ENCODE data around the gene MRPL40. TPM values are rescaled to one million over a fixed set of nuclear protein-coding genes. Genes with fewer than 3 reads are reported as not detected.

MRPL40 gene
- total RNA-seq, 1 experiment from 2014 or later: 65.2 TPM

DNA sequence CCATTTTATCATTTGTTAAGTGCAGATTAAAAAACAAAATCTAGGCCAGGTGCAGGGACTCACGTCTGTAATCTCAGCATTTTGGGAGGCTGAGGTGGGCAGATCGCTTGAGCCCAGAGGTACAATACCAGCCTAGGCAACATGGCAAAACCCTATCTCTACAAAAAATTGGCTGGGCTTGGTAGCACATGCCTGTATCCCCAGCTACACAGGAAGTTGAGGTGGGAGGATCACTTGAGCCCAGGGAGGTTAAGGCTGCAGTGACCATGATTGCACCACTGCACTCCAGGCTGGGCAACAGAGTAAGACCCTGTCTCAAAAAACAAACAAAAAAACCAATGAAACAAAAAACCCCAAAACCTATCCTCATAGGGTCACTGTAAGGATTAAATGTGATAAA, 33.7 kb upstream of the MRPL40 start:
- Histone ChIP-seq H3K4me1 (replicated peaks) (peaks cover 4% of the 10 kb centered on the region; the same call in 1 of the 2 replicates), H3K27me3 (replicated peaks) (no peaks in the 10 kb centered on the region), H3K27ac (no peak overlapping the region), H3K4me3 (no peak overlapping the region), H3K36me3 (peaks cover 55% of the 10 kb centered on the region), H3K9me3 (replicated peaks) (no peaks in the 10 kb centered on the region)
- DNase-seq (ENCODE audit: low read depth in 1 of 2, low spot score in 2 of 2): no peak

DNA sequence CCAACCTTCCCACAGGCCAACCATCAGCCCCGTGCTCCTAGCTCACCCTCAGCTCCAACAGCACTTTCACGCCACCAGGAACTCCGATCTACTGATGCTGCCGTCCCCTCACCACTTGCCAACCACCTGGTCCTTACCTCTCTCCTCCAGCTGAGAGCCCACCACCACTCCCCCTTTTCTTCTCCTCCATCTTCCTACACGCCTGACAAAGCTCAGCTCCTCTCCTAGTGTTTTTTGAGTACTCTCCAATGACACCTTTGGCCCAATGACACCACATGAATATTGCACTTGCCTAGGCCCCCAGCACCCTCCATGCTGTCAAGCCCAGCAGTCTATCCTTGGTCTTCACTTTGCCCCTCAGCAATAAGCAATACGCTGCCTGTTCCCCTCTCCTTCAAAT, 31.5 kb upstream of the MRPL40 start:
- DNase-seq (ENCODE audit: low read depth in 1 of 2, low spot score in 2 of 2): no peak
- Histone ChIP-seq H3K27me3 (replicated peaks) (no peaks in the 10 kb centered on the region), H3K36me3 (peaks cover 46% of the 10 kb centered on the region), H3K4me3 (no peak overlapping the region), H3K27ac (no peak overlapping the region), H3K4me1 (replicated peaks) (peaks cover 4% of the 10 kb centered on the region; the same call in 1 of the 2 replicates), H3K9me3 (replicated peaks) (no peaks in the 10 kb centered on the region)

DNA sequence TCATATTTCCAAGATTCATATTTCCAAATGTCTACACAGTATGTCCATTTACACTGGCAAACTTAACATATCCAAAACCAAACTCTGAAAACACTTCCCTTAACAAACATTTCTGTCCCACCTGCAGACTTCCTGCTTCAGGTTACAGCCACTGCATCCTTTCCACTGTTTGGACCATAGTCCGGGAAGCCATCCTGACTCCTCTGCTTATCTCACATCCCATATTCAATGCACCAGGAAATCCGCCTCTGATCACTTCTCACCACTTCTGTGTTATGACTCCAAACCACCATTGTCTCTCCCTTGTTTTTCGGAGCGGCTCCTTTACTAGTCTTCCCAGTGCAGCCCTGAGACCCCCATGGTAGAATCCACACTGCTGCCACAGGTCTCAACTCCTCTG, 30.9 kb upstream of the MRPL40 start:
- Histone ChIP-seq H3K4me3 (no peak overlapping the region), H3K27me3 (replicated peaks) (no peaks in the 10 kb centered on the region), H3K4me1 (replicated peaks) (peaks cover 4% of the 10 kb centered on the region; the same call in 1 of the 2 replicates), H3K9me3 (replicated peaks) (no peaks in the 10 kb centered on the region), H3K27ac (no peak overlapping the region), H3K36me3 (peaks cover 46% of the 10 kb centered on the region)
- DNase-seq (ENCODE audit: low read depth in 1 of 2, low spot score in 2 of 2): no peak

DNA sequence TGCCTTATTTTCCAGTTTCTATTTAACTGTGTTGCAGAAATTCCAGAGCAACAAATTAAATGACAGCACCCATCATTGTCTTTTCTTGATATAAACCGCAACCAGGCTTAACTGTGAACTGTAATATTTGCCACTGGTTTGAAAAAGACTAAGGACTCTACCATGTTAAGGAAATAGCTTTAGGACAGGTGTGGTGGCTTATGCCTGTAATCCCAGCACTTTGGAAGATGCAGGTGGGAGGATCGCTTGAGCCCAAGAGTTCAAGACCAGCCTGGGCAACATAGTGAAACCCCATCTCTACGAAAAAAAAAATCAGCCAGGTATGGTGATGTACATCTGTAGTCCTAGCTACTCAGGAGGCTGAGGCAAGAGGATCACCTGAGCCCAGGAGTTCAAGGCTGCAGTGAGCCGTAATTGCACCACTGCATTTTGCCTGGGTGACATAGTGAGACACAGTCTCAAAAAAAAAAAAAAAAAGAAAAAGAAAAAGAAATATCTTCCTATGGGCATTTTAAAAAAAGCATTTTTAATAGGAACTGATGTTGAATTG, 29.6 kb upstream of the MRPL40 start:
- Histone ChIP-seq H3K27me3 (replicated peaks) (no peaks in the 10 kb centered on the region), H3K27ac (no peak overlapping the region), H3K4me1 (replicated peaks) (peaks cover 4% of the 10 kb centered on the region; the same call in 1 of the 2 replicates), H3K4me3 (no peak overlapping the region), H3K36me3 (peaks cover 44% of the 10 kb centered on the region), H3K9me3 (replicated peaks) (no peaks in the 10 kb centered on the region)
- no peak for DNase-seq (ENCODE audit: low read depth in 1 of 2, low spot score in 2 of 2)

DNA sequence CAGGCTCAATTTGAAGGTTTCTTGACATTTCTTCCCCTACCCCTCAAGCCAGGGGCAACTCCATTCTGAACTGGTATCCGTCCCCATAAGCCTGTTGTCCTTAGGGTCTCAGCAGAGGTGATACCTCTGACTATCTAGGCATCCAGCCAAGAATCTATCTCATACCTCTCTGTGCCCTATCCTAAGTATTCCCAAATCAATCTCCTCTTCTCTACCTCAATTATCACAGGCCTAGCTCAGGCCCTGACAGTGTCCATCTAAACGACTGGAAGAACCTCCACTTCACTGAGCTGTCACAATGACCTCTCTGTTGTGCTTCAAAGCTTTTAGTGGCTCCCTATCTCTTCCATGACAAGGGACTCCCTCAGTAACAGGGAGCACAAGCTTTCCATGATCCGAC, 27.7 kb upstream of the MRPL40 start:
- no peak overlapping the region for H3K4me3 ChIP-seq
- H3K9me3 ChIP-seq (replicated peaks): no peaks in the 10 kb centered on the region
- H3K27me3 ChIP-seq (replicated peaks): no peaks in the 10 kb centered on the region
- H3K27ac ChIP-seq: no peak overlapping the region
- DNase-seq (ENCODE audit: low read depth in 1 of 2, low spot score in 2 of 2): no peak
- peaks cover 52% of the 10 kb centered on the region for H3K36me3 ChIP-seq
- peaks cover 4% of the 10 kb centered on the region; the same call in 1 of the 2 replicates for H3K4me1 ChIP-seq (replicated peaks)

DNA sequence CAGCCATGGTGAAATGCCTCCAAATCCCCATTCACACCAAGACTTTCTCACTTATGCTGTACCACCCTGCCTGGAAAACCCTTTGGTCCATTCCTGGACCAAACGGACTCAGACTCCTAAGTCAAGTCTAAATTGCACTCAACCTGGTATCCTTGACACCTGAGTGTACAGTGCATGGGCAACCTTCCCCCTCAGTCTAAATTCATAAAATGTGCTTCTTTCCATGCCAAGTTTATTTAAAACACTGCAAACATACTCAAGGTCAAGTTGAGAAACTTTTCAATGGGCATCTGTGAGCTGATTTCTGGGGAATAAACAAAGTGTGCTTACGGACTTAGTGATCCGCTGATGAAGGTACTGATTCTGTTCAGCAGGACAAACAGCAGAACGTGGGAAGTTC, 27.2 kb upstream of the MRPL40 start:
- Histone ChIP-seq H3K27ac (no peak overlapping the region), H3K36me3 (peaks cover 56% of the 10 kb centered on the region), H3K4me3 (no peak overlapping the region), H3K4me1 (replicated peaks) (peaks cover 4% of the 10 kb centered on the region; the same call in 1 of the 2 replicates), H3K9me3 (replicated peaks) (no peaks in the 10 kb centered on the region), H3K27me3 (replicated peaks) (no peaks in the 10 kb centered on the region)
- no peak for DNase-seq (ENCODE audit: low read depth in 1 of 2, low spot score in 2 of 2)

DNA sequence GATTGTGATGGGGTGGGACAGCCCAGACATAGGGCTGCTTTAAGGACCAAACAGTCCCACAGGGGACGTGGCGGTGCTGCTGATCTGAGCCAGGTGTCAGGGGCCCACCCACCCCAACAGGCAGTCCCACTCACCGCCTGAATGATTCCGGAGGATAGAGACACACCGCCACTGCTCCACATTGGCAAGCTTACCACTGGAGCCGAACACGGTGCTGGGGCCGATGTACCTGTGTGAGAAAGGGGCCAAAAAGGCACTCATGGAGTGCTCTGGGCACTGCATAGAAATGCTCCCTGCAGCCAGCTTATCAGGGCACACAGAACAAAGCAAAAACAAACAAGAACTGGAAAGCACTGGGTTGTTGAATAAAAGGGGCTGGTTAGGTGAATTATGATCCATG, 26.7 kb upstream of the MRPL40 start:
- no peak overlapping the region for H3K27ac ChIP-seq
- peaks cover 62% of the 10 kb centered on the region for H3K36me3 ChIP-seq
- H3K4me3 ChIP-seq: no peak overlapping the region
- DNase-seq (ENCODE audit: low read depth in 1 of 2, low spot score in 2 of 2): no peak
- no peaks in the 10 kb centered on the region for H3K9me3 ChIP-seq (replicated peaks)
- H3K27me3 ChIP-seq (replicated peaks): no peaks in the 10 kb centered on the region
- peaks cover 4% of the 10 kb centered on the region; the same call in 1 of the 2 replicates for H3K4me1 ChIP-seq (replicated peaks)

DNA sequence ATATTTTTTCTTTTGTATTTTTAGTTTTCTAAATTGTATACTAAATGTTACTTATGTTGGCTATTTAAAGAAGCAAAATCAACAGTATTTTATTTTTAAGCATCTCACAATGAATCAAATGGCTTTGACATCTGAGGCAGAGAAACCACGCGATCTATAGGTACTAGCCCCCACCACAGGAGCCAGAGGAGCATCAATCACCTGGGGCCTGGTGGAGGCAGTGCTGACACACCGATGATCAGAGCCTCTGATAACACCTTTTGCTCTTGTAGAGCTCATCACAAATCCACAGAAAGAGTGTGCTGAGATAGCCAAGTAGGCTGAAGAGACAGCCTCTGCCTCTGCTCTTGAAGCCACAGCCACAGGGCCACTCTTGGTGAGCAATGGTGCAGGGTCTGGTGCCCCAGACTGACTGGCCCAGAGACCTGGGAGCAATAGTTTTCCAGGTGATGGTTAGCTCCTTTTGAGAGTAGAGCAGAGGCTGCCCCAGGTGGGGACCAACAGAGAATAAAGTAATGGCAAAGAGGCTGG, 26.0 kb upstream of the MRPL40 start:
- peaks cover 62% of the 10 kb centered on the region for H3K36me3 ChIP-seq
- no peaks in the 10 kb centered on the region for H3K9me3 ChIP-seq (replicated peaks)
- H3K4me1 ChIP-seq (replicated peaks): peaks cover 4% of the 10 kb centered on the region; the same call in 1 of the 2 replicates
- no peak overlapping the region for H3K27ac ChIP-seq
- H3K27me3 ChIP-seq (replicated peaks): no peaks in the 10 kb centered on the region
- DNase-seq (ENCODE audit: low read depth in 1 of 2, low spot score in 2 of 2): no peak
- H3K4me3 ChIP-seq: no peak overlapping the region

DNA sequence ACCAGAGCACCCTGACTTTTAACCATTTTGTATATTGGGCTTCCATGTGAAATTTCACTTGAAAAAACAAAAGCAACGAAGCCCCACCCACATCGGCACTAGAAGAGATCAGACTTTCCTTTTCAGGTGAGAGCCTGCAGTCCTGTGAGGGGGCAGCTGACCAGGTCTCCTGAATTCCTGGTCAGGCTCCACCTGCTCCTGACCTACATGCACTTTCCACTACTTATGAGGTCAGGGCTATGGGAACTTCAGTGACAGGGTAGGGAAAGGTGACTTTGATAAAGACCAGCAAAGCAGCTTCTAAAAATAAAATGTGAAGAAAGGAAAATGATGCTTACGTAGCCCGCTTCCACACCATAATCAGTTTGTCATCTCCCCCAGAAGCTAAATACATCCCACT, 25.5 kb upstream of the MRPL40 start:
- no peaks in the 10 kb centered on the region for H3K27me3 ChIP-seq (replicated peaks)
- peaks cover 58% of the 10 kb centered on the region for H3K36me3 ChIP-seq
- no peaks in the 10 kb centered on the region for H3K9me3 ChIP-seq (replicated peaks)
- no peak overlapping the region for H3K4me3 ChIP-seq
- peaks cover 4% of the 10 kb centered on the region; the same call in 1 of the 2 replicates for H3K4me1 ChIP-seq (replicated peaks)
- no peak for DNase-seq (ENCODE audit: low read depth in 1 of 2, low spot score in 2 of 2)
- H3K27ac ChIP-seq: no peak overlapping the region

DNA sequence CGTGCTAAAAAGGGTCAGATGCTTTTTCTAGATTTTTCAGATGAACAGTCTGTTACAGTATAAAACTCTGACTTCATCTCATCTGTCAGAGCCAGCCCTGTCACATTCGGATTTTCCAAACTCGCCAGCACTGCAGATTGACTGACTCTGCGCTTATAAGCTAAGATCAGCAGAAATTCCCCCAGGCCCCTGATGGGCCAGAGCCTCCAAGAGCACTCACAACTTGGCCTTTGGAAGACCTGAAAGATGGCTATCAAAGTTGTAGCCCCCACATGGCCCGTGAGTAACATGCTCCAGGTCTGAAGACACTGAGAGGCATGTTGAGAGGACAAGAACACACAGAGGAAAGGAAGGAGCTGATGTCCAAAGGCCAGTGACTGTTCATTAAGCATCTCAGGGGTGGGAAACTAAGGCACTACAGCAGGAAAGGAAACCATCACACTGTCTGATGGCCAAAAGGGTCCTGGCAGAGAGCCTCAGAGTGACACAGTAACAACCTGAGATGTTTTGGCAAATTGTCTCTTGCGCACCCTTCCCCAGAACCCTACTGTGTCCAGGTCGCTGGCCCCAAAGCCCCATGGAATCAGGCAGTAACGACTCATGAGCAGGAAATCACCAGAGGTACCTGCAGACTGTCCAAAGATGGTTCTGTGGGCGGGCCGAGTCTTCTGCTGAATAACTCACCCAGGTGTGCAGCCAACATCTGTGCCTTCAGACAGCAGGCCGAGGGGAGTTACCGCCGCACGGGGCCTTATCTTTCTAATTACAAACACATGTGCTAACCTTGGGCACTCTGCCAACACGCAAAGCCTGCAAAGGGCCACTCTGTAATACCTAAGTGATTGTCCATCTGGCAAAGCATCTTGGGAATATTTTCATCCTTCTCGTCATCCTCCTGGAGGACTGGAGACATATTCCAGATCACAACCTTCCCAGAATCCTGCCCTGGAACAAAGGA, 24.4 kb upstream of the MRPL40 start:
- peaks cover 4% of the 10 kb centered on the region; the same call in 1 of the 2 replicates for H3K4me1 ChIP-seq (replicated peaks)
- no peaks in the 10 kb centered on the region for H3K9me3 ChIP-seq (replicated peaks)
- H3K27ac ChIP-seq: no peak overlapping the region
- H3K36me3 ChIP-seq: peaks cover 54% of the 10 kb centered on the region
- no peak overlapping the region for H3K4me3 ChIP-seq
- no peaks in the 10 kb centered on the region for H3K27me3 ChIP-seq (replicated peaks)
- no peak for DNase-seq (ENCODE audit: low read depth in 1 of 2, low spot score in 2 of 2)

DNA sequence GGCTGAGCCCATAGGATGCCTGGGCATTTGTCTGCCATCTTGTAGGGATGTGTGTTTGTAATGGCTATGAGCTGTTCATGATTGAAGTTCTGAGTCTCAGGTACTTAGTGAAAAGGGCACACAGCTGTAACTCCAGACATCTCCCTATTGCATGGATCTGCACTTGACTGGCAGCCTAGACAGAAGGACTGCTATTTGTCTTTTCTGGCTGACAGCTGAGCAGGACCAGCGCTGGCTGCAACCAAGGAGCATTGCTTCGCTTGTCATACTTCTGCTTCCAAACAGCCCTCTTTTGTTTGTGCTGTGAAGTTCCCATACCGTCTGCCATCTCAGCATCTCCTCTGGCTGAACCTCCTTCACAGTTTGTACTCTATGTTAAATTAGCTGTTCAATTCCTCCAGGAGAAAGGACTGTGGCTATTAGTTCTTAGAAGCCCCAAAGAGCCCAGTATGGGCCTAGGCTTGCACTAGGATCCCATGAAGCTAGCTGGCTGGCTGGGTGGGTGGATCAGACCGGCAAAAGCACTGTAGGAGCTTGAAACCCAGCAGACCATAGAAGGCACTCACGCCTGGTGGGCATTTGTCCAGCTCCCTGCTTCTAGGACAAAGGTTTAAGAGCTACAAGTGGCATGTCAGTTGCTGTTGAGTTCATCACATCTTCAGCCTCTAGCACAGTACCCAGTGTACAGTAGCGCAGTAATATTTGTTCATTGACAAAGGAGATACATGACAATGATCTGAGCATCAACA, 21.2 kb upstream of the MRPL40 start:
- Histone ChIP-seq H3K27me3 (replicated peaks) (no peaks in the 10 kb centered on the region), H3K27ac (no peak overlapping the region)

DNA sequence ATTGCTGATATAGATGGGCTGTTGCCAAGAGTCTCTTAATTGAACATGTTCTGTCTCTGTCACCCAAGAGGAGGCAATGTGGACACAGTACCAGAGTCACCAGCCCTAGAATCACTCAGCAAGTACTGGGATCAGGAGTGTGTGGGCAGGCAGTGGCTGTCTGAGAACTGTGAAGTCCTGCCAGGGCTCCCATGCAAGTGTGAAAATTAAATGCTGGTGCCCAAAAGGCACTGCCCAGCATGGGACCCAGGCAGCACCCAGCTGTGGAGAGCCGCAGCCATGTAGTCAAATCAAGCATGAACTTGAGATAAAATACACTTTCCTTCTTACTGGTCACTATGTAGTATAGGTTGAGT, 20.7 kb upstream of the MRPL40 start:
- Histone ChIP-seq H3K4me3 (no peak overlapping the region), H3K9me3 (replicated peaks) (no peaks in the 10 kb centered on the region), H3K27me3 (replicated peaks) (no peaks in the 10 kb centered on the region), H3K4me1 (replicated peaks) (no peaks in the 10 kb centered on the region), H3K27ac (no peak overlapping the region), H3K36me3 (peaks cover 41% of the 10 kb centered on the region)
- no peak for DNase-seq (ENCODE audit: low read depth in 1 of 2, low spot score in 2 of 2)

More for the DNA sequence above, 21.2 kb upstream of the MRPL40 start:
- Histone ChIP-seq H3K9me3 (replicated peaks) (no peaks in the 10 kb centered on the region), H3K4me3 (no peak overlapping the region), H3K4me1 (replicated peaks) (no peaks in the 10 kb centered on the region), H3K36me3 (peaks cover 43% of the 10 kb centered on the region)
- no peak for DNase-seq (ENCODE audit: low read depth in 1 of 2, low spot score in 2 of 2)

DNA sequence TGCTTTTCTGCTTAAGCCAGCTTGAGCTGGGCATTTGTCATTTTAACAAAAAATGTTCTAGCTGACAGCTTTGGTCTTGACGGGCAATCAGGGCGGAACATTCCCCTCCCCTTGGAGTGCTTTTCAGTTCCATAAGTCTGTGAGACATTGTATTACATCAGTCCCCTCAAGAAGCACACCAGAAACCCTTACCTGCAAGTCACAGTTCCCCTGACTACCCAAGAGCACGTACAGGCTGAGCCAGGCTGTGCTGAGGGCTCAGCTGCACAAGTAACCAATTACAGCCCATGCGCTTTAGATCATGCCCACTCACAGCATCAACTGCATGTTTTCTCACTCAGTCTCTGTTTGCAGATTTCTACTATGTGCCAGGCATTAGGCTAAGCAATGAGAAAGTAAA, 19.9 kb upstream of the MRPL40 start:
- no peak overlapping the region for H3K4me3 ChIP-seq
- H3K9me3 ChIP-seq (replicated peaks): no peaks in the 10 kb centered on the region
- no peaks in the 10 kb centered on the region for H3K27me3 ChIP-seq (replicated peaks)
- no peak for DNase-seq (ENCODE audit: low read depth in 1 of 2, low spot score in 2 of 2)
- H3K27ac ChIP-seq: no peak overlapping the region
- no peaks in the 10 kb centered on the region for H3K4me1 ChIP-seq (replicated peaks)
- H3K36me3 ChIP-seq: peaks cover 40% of the 10 kb centered on the region
